ENCODE data around the gene ZDHHC8.

Gene ZDHHC8

GRCh38 chr22:20129747-20130014, 1.9 kb upstream of the ZDHHC8 start:
- TF ChIP-seq CTCF (IDR thresholded peaks at IDR 0.05), result no peak
- no peak overlapping the region for H3K4me3 ChIP-seq (ENCODE audit: low read depth in 1 of 2, low read length in 1 of 2)
- H3K4me1 ChIP-seq (ENCODE audit: control insufficient read depth in 1 of 2, insufficient read depth in 1 of 2, low read depth in 1 of 2, low read length in 1 of 2), result peaks cover 8 to 19% of the 10 kb centered on the region in 2 experiments
- no peaks in the 10 kb centered on the region for H3K9me3 ChIP-seq
- H3K27me3 ChIP-seq, result peaks cover 37% of the 10 kb centered on the region
- H3K27ac ChIP-seq, result no peak overlapping the region
- H3K36me3 ChIP-seq, result peaks cover 35% of the 10 kb centered on the region

GRCh38 chr22:20130319-20130718, 1.3 kb upstream of the ZDHHC8 start:
- Histone ChIP-seq H3K27ac (no peak overlapping the region), H3K36me3 (peaks cover 28% of the 10 kb centered on the region), H3K9me3 (no peaks in the 10 kb centered on the region), H3K27me3 (peaks cover 37% of the 10 kb centered on the region), H3K4me3 (ENCODE audit: low read depth in 1 of 2, low read length in 1 of 2) (no peak overlapping the region), H3K4me1 (ENCODE audit: control insufficient read depth in 1 of 2, insufficient read depth in 1 of 2, low read depth in 1 of 2, low read length in 1 of 2) (peaks cover 8 to 19% of the 10 kb centered on the region in 2 experiments)
- TF ChIP-seq CTCF (IDR thresholded peaks at IDR 0.05), result no peak

- peaks cover 37% of the 10 kb centered on the region for H3K27me3 ChIP-seq
- TF ChIP-seq CTCF (IDR thresholded peaks at IDR 0.05), result no peak
- H3K27ac ChIP-seq, result no peak overlapping the region
- no peaks in the 10 kb centered on the region for H3K9me3 ChIP-seq
- peaks cover 8 to 19% of the 10 kb centered on the region in 2 experiments for H3K4me1 ChIP-seq (ENCODE audit: control insufficient read depth in 1 of 2, insufficient read depth in 1 of 2, low read depth in 1 of 2, low read length in 1 of 2)
- peak overlapping the region; percentile 69 to 71 for H3K4me3 ChIP-seq (ENCODE audit: low read depth in 1 of 2, low read length in 1 of 2)
- peaks cover 22% of the 10 kb centered on the region for H3K36me3 ChIP-seq
Observed at GRCh38 chr22:20130731-20131596, 640 bp upstream of the ZDHHC8 start.

GRCh38 chr22:20131859-20132685, 468 bp downstream of the ZDHHC8 start:
- Histone ChIP-seq H3K36me3 (peaks cover 13% of the 10 kb centered on the region), H3K27me3 (peaks cover 37% of the 10 kb centered on the region), H3K4me1 (ENCODE audit: control insufficient read depth in 1 of 2, insufficient read depth in 1 of 2, low read depth in 1 of 2, low read length in 1 of 2) (peaks cover 8 to 19% of the 10 kb centered on the region in 2 experiments), H3K9me3 (no peaks in the 10 kb centered on the region), H3K27ac (peak overlapping the region; percentile 18), H3K4me3 (ENCODE audit: low read depth in 1 of 2, low read length in 1 of 2) (peak overlapping the region; percentile 47 to 50)
- no peak for TF ChIP-seq CTCF (IDR thresholded peaks at IDR 0.05)

GRCh38 chr22:20132686-20133246, 1.2 kb downstream of the ZDHHC8 start:
- peaks cover 6% of the 10 kb centered on the region for H3K36me3 ChIP-seq
- no peak overlapping the region for H3K27ac ChIP-seq
- H3K9me3 ChIP-seq, result no peaks in the 10 kb centered on the region
- TF ChIP-seq CTCF (IDR thresholded peaks at IDR 0.05), result no peak
- H3K4me3 ChIP-seq (ENCODE audit: low read depth in 1 of 2, low read length in 1 of 2), result peak overlapping the region in 1 of 2 experiments; percentile 50
- H3K4me1 ChIP-seq (ENCODE audit: control insufficient read depth in 1 of 2, insufficient read depth in 1 of 2, low read depth in 1 of 2, low read length in 1 of 2), result peaks cover 8 to 19% of the 10 kb centered on the region in 2 experiments
- H3K27me3 ChIP-seq, result peaks cover 37% of the 10 kb centered on the region
